Liver (tissue), 9 donors: ENCODE results near the gene FGR. TPM values are rescaled to one million over a fixed set of nuclear protein-coding genes. Genes with fewer than 3 reads are reported as not detected.

Experiments used
- DNase-seq: peaks from one replicate; pipeline ENCODE4 v3.0.0-alpha.2; 2017; ENCODE audit warnings: low spot score
- H3K27ac ChIP-seq, 2 donors: one replicate each; pipeline ENCODE4 v1.7.0; 2013; ENCODE audit warnings: inconsistent platforms in 2 of 2, low read length in 2 of 2, control low read depth in 1 of 2, low read depth in 1 of 2, mild to moderate bottlenecking in 1 of 2
- H3K27me3 ChIP-seq, 4 donors: one replicate each; pipeline versions ENCODE4 v1.6.1 to v1.7.0; 2013; ENCODE audit warnings: low read length in 3 of 4, inconsistent platforms in 1 of 4, mild to moderate bottlenecking in 1 of 4, moderate library complexity in 1 of 4; ENCODE audit not compliant: control insufficient read depth in 4 of 4, insufficient read depth in 4 of 4
- H3K36me3 ChIP-seq, 4 donors: one replicate each; pipeline versions ENCODE4 v1.6.1 to v1.7.0; 2013; ENCODE audit warnings: low read length in 3 of 4, mild to moderate bottlenecking in 3 of 4, low read depth in 1 of 4, moderate library complexity in 1 of 4; ENCODE audit not compliant: control insufficient read depth in 4 of 4, insufficient read depth in 3 of 4
- H3K4me1 ChIP-seq, 4 donors: one replicate each; pipeline versions ENCODE4 v1.6.1 to v1.7.0; 2013; ENCODE audit warnings: low read length in 3 of 4, mild to moderate bottlenecking in 3 of 4, moderate library complexity in 1 of 4; ENCODE audit not compliant: control insufficient read depth in 4 of 4, insufficient read depth in 4 of 4
- H3K4me3 ChIP-seq, 3 donors: one replicate each; pipeline versions ENCODE4 v1.6.1 to v1.7.0; 2013; ENCODE audit warnings: low read length in 3 of 3, control low read depth in 1 of 3, low read depth in 1 of 3, mild to moderate bottlenecking in 1 of 3
- H3K9ac ChIP-seq, 2 donors: one replicate each; pipeline ENCODE4 v1.7.0; 2013; ENCODE audit warnings: low read length in 2 of 2, mild to moderate bottlenecking in 2 of 2, moderate library complexity in 2 of 2, control low read depth in 1 of 2, low read depth in 1 of 2
- H3K9me3 ChIP-seq, 4 donors: one replicate each; pipeline versions ENCODE4 v1.6.1 to v1.7.0; 2013; ENCODE audit warnings: low read length in 3 of 4; ENCODE audit not compliant: control insufficient read depth in 4 of 4
- EGR1 ChIP-seq, 2 donors: IDR thresholded peaks; 2 replicates each; pipeline ENCODE4 v1.6.1; 2016 to 2018; ENCODE audit warnings: antibody characterized with exemption in 2 of 2, low read depth in 2 of 2
- FOXA1 ChIP-seq: IDR thresholded peaks from 2 replicates; pipeline ENCODE4 v1.6.1; 2016; ENCODE audit warnings: antibody characterized with exemption
- FOXA2 ChIP-seq: IDR thresholded peaks from 2 replicates; pipeline ENCODE4 v1.6.1; 2016; ENCODE audit warnings: antibody characterized with exemption
- GABPA ChIP-seq, 2 donors: IDR thresholded peaks in 1 of 2; conservative IDR thresholded peaks in 1 of 2; 2 replicates each; pipeline ENCODE4 v1.6.1; 2016; ENCODE audit warnings: antibody characterized with exemption in 2 of 2, mild to moderate bottlenecking in 1 of 2, moderate library complexity in 1 of 2
- HNF4A ChIP-seq, 2 donors: conservative IDR thresholded peaks; 2 replicates each; pipeline ENCODE4 v1.6.1; 2016; ENCODE audit warnings: antibody characterized with exemption in 2 of 2, mild to moderate bottlenecking in 2 of 2
- HNF4G ChIP-seq: IDR thresholded peaks from 2 replicates; pipeline ENCODE4 v1.6.1; 2016; ENCODE audit warnings: antibody characterized with exemption
- JUND ChIP-seq, 2 donors: IDR thresholded peaks; 2 replicates each; pipeline ENCODE4 v1.6.1; 2016; ENCODE audit warnings: antibody characterized with exemption in 2 of 2
- NR2F2 ChIP-seq: IDR thresholded peaks from 2 replicates; pipeline ENCODE4 v1.6.1; 2016; ENCODE audit warnings: antibody characterized with exemption
- RAD21 ChIP-seq, 2 donors: IDR thresholded peaks; 2 replicates each; pipeline ENCODE4 v1.6.1; 2016; ENCODE audit warnings: antibody characterized with exemption in 2 of 2, mild to moderate bottlenecking in 2 of 2
- RXRA ChIP-seq, 2 donors: IDR thresholded peaks; 2 replicates each; pipeline ENCODE4 v1.6.1; 2017 to 2018; ENCODE audit warnings: antibody characterized with exemption in 2 of 2, mild to moderate bottlenecking in 1 of 2
- SP1 ChIP-seq: IDR thresholded peaks from 2 replicates; pipeline ENCODE4 v1.6.1; 2018; ENCODE audit warnings: antibody characterized with exemption, mild to moderate bottlenecking
- TAF1 ChIP-seq: conservative IDR thresholded peaks from 2 replicates; pipeline ENCODE4 v1.6.1; 2016; ENCODE audit warnings: antibody characterized with exemption, mild to moderate bottlenecking
- YY1 ChIP-seq: IDR thresholded peaks from 2 replicates; pipeline ENCODE4 v1.6.1; 2016; ENCODE audit warnings: antibody characterized with exemption, mild to moderate bottlenecking
- WGBS: extraction: QIAGEN DNeasy Blood & Tissue Kit; methylation state at CpG from one replicate; pipeline ENCODE4 v1.1.7; 2013; 5-methylcytosine and 5-hydroxymethylcytosine counted together
- polyA plus RNA-seq, 2 donors: library from polyadenylated mRNA; stranded (reverse) in 1 of 2; unstranded in 1 of 2; fragments of 200-250 nt in 1 of 2; fragments of >200 nt in 1 of 2; fragmentation: Nextera tagmentation in 1 of 2; extraction: Ambion mirVana in 1 of 2; gene quantifications; one replicate each; pipeline versions ENCODE4 v1.2.1 to v1.2.3, GENCODE V29; 2013 to 2015
- total RNA-seq, 2 donors: library from RNA; depleted of rRNA; stranded (reverse); fragments of >200 nt; gene quantifications; one replicate each; pipeline ENCODE4 v1.2.3, GENCODE V29; 2014
- TF ChIP-seq, protein P1 (sequence below): IDR thresholded peaks from 2 replicates; pipeline ENCODE4 v1.6.1; 2016; ENCODE audit warnings: antibody characterized with exemption
- TF ChIP-seq, protein P2 (sequence below): IDR thresholded peaks from 2 replicates; pipeline ENCODE4 v1.6.1; 2016; ENCODE audit warnings: antibody characterized with exemption, mild to moderate bottlenecking
- TF ChIP-seq, protein P3 (sequence below): IDR thresholded peaks from 2 replicates; pipeline ENCODE4 v1.6.1; 2016; ENCODE audit warnings: antibody characterized with exemption
- TF ChIP-seq, protein P4 (sequence below): fragments of 150-350 bp; IDR thresholded peaks from 2 replicates; pipeline ENCODE4 v1.5.1; 2017; ENCODE audit warnings: improper control_type of control experiment, low read depth, low read length; ENCODE audit not compliant: missing input control
- TF ChIP-seq, protein P5 (sequence below): IDR thresholded peaks from 2 replicates; pipeline ENCODE4 v1.6.1; 2016; ENCODE audit warnings: antibody characterized with exemption
- donor health status: healthy.
- donor health status: healthy.
- donor health status: healthy.
- donor health status: healthy.
- donor health status: healthy.

Gene FGR
- total and polyA plus RNA-seq, 4 donors: 2.8 to 20.2 (median 6.2) TPM

DNA sequence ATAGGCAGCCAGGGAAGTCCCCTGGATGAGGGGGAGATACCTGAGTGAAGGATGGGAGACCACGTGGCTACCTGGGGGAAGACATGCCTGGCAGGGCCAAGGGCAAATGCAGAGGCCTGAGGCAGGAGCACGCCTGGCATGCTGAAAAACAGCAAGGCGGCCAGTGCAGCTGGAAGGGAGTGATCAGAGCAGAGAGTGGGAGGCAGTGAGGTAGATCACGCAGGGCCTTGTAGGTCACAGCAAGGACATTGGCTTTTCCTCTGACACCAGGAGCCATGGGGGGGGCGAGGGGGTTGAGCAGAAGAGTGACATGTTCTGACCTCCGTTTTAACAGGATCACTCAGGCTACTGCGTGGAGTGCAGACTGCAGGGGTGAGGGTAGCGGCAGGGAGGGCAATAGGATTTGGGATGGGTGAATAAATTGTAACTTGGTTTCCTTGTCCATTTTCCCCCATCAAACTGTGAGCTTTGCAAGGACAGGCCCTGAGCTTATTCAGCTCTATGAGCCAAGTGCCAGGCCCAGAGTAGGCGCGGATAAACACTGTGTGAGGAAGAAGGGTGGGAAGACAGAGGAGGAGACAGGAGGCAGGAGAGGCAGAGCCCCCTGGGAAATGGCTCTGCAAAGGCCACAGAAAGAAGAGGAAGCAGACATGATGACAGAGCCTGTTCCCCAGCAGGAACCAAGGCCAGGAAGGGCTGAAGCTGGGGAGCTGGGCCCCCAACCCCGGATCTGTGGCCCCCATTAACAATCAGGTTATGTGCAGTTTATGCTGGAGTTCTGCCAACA is 20.4 kb upstream of the FGR start:
- Histone ChIP-seq H3K36me3 (no peaks in the 10 kb centered on the region), H3K9ac (no peak overlapping the region), H3K4me3 (no peak overlapping the region), H3K9me3 (no peaks in the 10 kb centered on the region), H3K27me3 (no peaks in the 10 kb centered on the region), H3K4me1 (peaks cover 0 to 9% (median 5%) of the 10 kb centered on the region in 4 donors), H3K27ac (no peak overlapping the region)
- DNase-seq: no peak
- TF ChIP-seq HNF4A (conservative IDR thresholded peaks at IDR 0.05) (no peak), GABPA (IDR thresholded peaks at IDR 0.05 in 1 of 2, conservative IDR thresholded peaks at IDR 0.05 in 1 of 2) (no peak), SP1 (no peak), FOXA2 (no peak), FOXA1 (no peak)
- TF ChIP-seq, protein P1, sequence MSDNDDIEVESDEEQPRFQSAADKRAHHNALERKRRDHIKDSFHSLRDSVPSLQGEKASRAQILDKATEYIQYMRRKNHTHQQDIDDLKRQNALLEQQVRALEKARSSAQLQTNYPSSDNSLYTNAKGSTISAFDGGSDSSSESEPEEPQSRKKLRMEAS: no peak
- 79% methylated on average over 11 of the region's 11 CpGs for WGBS

DNA sequence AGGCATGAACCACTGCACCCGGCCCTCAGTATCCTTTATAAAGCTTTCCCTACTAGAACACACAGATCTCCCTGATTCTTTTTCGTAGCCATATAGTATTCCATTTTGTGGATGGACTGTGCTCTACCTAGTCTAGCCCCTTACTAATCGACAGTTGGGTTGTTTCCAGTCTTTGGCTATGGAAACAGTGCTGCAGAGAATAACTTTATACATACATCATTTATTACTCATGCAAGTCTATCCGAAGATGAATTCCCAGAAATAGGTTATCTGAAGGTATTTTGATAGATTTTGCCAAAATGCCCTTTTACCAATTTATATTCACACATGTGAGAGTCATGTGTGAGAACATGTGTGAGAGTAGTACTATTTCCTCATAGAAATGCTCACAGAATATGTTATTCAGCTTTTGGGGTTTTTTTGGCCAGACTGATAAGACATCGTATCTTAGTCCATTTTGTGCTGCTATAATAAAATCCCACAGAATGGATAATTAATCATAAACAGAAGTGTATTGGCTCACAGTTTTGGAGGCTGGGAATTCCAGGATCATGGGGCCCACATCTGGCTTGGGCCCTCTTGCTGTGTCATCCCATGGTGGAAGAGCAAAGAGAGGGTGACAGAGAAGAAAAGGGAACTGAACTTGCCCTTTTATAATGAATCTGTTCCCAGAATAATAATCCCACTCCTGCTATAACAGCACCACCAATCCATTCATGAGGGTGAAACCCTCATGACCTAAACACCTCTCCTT is 17.3 kb upstream of the FGR start:
- Histone ChIP-seq H3K36me3 (no peaks in the 10 kb centered on the region), H3K27ac (no peak overlapping the region), H3K9me3 (no peaks in the 10 kb centered on the region), H3K9ac (no peak overlapping the region), H3K4me3 (no peak overlapping the region), H3K4me1 (peaks cover 0 to 7% (median 3%) of the 10 kb centered on the region in 4 donors), H3K27me3 (no peaks in the 10 kb centered on the region)
- 95% methylated on average over 5 of the region's 5 CpGs for WGBS
- TF ChIP-seq, protein P2, sequence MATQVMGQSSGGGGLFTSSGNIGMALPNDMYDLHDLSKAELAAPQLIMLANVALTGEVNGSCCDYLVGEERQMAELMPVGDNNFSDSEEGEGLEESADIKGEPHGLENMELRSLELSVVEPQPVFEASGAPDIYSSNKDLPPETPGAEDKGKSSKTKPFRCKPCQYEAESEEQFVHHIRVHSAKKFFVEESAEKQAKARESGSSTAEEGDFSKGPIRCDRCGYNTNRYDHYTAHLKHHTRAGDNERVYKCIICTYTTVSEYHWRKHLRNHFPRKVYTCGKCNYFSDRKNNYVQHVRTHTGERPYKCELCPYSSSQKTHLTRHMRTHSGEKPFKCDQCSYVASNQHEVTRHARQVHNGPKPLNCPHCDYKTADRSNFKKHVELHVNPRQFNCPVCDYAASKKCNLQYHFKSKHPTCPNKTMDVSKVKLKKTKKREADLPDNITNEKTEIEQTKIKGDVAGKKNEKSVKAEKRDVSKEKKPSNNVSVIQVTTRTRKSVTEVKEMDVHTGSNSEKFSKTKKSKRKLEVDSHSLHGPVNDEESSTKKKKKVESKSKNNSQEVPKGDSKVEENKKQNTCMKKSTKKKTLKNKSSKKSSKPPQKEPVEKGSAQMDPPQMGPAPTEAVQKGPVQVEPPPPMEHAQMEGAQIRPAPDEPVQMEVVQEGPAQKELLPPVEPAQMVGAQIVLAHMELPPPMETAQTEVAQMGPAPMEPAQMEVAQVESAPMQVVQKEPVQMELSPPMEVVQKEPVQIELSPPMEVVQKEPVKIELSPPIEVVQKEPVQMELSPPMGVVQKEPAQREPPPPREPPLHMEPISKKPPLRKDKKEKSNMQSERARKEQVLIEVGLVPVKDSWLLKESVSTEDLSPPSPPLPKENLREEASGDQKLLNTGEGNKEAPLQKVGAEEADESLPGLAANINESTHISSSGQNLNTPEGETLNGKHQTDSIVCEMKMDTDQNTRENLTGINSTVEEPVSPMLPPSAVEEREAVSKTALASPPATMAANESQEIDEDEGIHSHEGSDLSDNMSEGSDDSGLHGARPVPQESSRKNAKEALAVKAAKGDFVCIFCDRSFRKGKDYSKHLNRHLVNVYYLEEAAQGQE: no peak
- TF ChIP-seq, protein P3, sequence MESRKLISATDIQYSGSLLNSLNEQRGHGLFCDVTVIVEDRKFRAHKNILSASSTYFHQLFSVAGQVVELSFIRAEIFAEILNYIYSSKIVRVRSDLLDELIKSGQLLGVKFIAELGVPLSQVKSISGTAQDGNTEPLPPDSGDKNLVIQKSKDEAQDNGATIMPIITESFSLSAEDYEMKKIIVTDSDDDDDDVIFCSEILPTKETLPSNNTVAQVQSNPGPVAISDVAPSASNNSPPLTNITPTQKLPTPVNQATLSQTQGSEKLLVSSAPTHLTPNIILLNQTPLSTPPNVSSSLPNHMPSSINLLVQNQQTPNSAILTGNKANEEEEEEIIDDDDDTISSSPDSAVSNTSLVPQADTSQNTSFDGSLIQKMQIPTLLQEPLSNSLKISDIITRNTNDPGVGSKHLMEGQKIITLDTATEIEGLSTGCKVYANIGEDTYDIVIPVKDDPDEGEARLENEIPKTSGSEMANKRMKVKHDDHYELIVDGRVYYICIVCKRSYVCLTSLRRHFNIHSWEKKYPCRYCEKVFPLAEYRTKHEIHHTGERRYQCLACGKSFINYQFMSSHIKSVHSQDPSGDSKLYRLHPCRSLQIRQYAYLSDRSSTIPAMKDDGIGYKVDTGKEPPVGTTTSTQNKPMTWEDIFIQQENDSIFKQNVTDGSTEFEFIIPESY: no peak
- TF ChIP-seq, protein P1: no peak
- TF ChIP-seq SP1: no peak
- no peak for TF ChIP-seq TAF1
- TF ChIP-seq, protein P4, sequence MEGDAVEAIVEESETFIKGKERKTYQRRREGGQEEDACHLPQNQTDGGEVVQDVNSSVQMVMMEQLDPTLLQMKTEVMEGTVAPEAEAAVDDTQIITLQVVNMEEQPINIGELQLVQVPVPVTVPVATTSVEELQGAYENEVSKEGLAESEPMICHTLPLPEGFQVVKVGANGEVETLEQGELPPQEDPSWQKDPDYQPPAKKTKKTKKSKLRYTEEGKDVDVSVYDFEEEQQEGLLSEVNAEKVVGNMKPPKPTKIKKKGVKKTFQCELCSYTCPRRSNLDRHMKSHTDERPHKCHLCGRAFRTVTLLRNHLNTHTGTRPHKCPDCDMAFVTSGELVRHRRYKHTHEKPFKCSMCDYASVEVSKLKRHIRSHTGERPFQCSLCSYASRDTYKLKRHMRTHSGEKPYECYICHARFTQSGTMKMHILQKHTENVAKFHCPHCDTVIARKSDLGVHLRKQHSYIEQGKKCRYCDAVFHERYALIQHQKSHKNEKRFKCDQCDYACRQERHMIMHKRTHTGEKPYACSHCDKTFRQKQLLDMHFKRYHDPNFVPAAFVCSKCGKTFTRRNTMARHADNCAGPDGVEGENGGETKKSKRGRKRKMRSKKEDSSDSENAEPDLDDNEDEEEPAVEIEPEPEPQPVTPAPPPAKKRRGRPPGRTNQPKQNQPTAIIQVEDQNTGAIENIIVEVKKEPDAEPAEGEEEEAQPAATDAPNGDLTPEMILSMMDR: no peak
- TF ChIP-seq NR2F2: no peak
- no peak for TF ChIP-seq JUND (IDR thresholded peaks at IDR 0.05)
- TF ChIP-seq FOXA1: no peak
- TF ChIP-seq RXRA (IDR thresholded peaks at IDR 0.05): no peak
- no peak for TF ChIP-seq FOXA2
- no peak for TF ChIP-seq EGR1 (IDR thresholded peaks at IDR 0.05; ENCODE audit: low read depth in 2 of 2)
- TF ChIP-seq GABPA (IDR thresholded peaks at IDR 0.05 in 1 of 2, conservative IDR thresholded peaks at IDR 0.05 in 1 of 2): no peak
- no peak for TF ChIP-seq YY1
- TF ChIP-seq RAD21 (IDR thresholded peaks at IDR 0.05): no peak
- TF ChIP-seq HNF4G: no peak
- no peak for TF ChIP-seq HNF4A (conservative IDR thresholded peaks at IDR 0.05)
- TF ChIP-seq, protein P5, sequence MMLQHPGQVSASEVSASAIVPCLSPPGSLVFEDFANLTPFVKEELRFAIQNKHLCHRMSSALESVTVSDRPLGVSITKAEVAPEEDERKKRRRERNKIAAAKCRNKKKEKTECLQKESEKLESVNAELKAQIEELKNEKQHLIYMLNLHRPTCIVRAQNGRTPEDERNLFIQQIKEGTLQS: no peak
- DNase-seq: no peak
